ENCODE measurements around the gene MAPKAPK2.

GRCh38 chr1:206636671-206637070 lies 48.0 kb upstream of the MAPKAPK2 start:
- TF ChIP-seq POLR2A (IDR thresholded peaks at IDR 0.05; ENCODE audit: low read depth, low read length), result no peak
- TF ChIP-seq POLR2AphosphoS5 (IDR thresholded peaks at IDR 0.05; ENCODE audit: low read depth, low read length), result no peak
- no peak for TF ChIP-seq SPI1 (IDR thresholded peaks at IDR 0.05; ENCODE audit: low read depth, low read length)
- no peak for TF ChIP-seq TAF1 (IDR thresholded peaks at IDR 0.05; ENCODE audit: low read depth, low read length)
